Transverse colon (tissue), 4 donors: ENCODE data around the gene SLBP. TPM values are rescaled to one million over a fixed set of nuclear protein-coding genes. Genes with fewer than 3 reads are reported as not detected.

Source experiments
- DNase-seq: peaks from one replicate; pipeline ENCODE4 v3.0.0-alpha.2; 2019
- H3K27ac ChIP-seq, 4 donors: fragments of 200-600 bp; sonication (generic); 2 replicates each; pipeline ENCODE4 v1.5.1; 2016 to 2018; ENCODE audit warnings: inconsistent platforms in 4 of 4
- H3K27me3 ChIP-seq: fragments of 200-600 bp; sonication (generic); 2 replicates; pipeline ENCODE4 v1.5.1; 2017; ENCODE audit warnings: inconsistent platforms
- H3K36me3 ChIP-seq, 4 donors: fragments of 200-600 bp; sonication (generic); 2 replicates each; pipeline ENCODE4 v1.5.1; 2017 to 2019; ENCODE audit warnings: inconsistent platforms in 4 of 4
- H3K4me1 ChIP-seq, 4 donors: fragments of 200-600 bp; sonication (generic); 2 replicates each; pipeline ENCODE4 v1.5.1; 2017 to 2020; ENCODE audit warnings: inconsistent platforms in 4 of 4
- H3K4me3 ChIP-seq, 4 donors: fragments of 200-600 bp; sonication (generic); 1 replicate in 1 of 4; 2 replicates in 3 of 4; pipeline versions ENCODE4 v1.5.1 to v1.6.1; 2017 to 2019; ENCODE audit warnings: inconsistent platforms in 4 of 4
- H3K9me3 ChIP-seq, 2 donors: fragments of 200-600 bp; sonication (generic); 2 replicates each; pipeline ENCODE4 v1.5.1; 2017 to 2019; ENCODE audit warnings: inconsistent platforms in 2 of 2
- CTCF ChIP-seq, 5 experiments: fragments of 200-600 bp in 3 of 5; fragments of 450-650 bp in 2 of 5; sonication (generic) in 3 of 5; IDR thresholded peaks; 1 replicate in 2 of 5; 2 replicates in 3 of 5; pipeline ENCODE4 v1.5.1; 2016 to 2017; ENCODE audit warnings: antibody characterized with exemption in 5 of 5, inconsistent platforms in 3 of 5, mild to moderate bottlenecking in 2 of 5, moderate library complexity in 1 of 5
- EP300 ChIP-seq: sonication (generic); formaldehyde crosslinking; IDR thresholded peaks from one replicate; pipeline ENCODE4 v1.6.1; 2017; ENCODE audit warnings: antibody characterized with exemption, low read depth
- POLR2A ChIP-seq: fragments of 450-650 bp; IDR thresholded peaks from one replicate; pipeline ENCODE4 v1.6.1; 2016; ENCODE audit warnings: antibody characterized with exemption, mild to moderate bottlenecking, moderate library complexity
- POLR2AphosphoS5 ChIP-seq, 3 donors: sonication (generic); formaldehyde crosslinking; IDR thresholded peaks; one replicate each; pipeline ENCODE4 v1.6.1; 2016; ENCODE audit warnings: antibody characterized with exemption in 3 of 3
- WGBS, 2 donors: methylation state at CpG; one replicate each; pipeline ENCODE4 v1.1.5; 2018; ENCODE audit warnings: low coverage in 1 of 2; 5-methylcytosine and 5-hydroxymethylcytosine counted together
- in situ Hi-C, 4 donors: fragments of 200-750 bp; cut with MboI; loops; one replicate each; pipeline versions ENCODE4 v1.15.0 to v1.15.1; 2017; ENCODE audit warnings: low sequenced_read_pairs in 3 of 4, low pct_ligation_motif_present in 1 of 4, low pct_unique_long_range_greater_than_20kb in 1 of 4
- intact Hi-C: fragments of 100-400 bp; cut with DNase I; formaldehyde crosslinking; loops from one replicate; pipeline ENCODE4 v1.15.1; 2023; ENCODE audit warnings: low total_unique reads
- total RNA-seq, 4 donors: library from RNA; depleted of rRNA; stranded (reverse); fragments of >200 nt; gene quantifications; one replicate each; pipeline ENCODE4 v1.1.0, GENCODE V29; 2016

SLBP gene
- total RNA-seq, 4 donors from 2014 or later, result 7.6 to 47.5 (median 31.6) TPM

GRCh38 chr4:1658581-1658980, 53.5 kb downstream of the SLBP start:
- 93% methylated on average over 10 of the region's 12 CpGs; no CpG with 5 or more reads in 1 of the 2 donors for WGBS, 2 donors
- no peak overlapping the region for H3K4me3 ChIP-seq
- H3K4me1 ChIP-seq, result no peaks in the 10 kb centered on the region
- TF ChIP-seq EP300, result no peak
- TF ChIP-seq POLR2AphosphoS5 (IDR thresholded peaks at IDR 0.05), result no peak
- TF ChIP-seq CTCF (IDR thresholded peaks at IDR 0.05), result no peak
- TF ChIP-seq POLR2A, result no peak
- in situ Hi-C loops, result no loop called here
- H3K27ac ChIP-seq, result no peak overlapping the region
- DNase-seq, result no peak
- intact Hi-C loops, result no loop called here
- no peaks in the 10 kb centered on the region for H3K9me3 ChIP-seq
- H3K27me3 ChIP-seq, result no peaks in the 10 kb centered on the region
- H3K36me3 ChIP-seq, result no peaks in the 10 kb centered on the region

GRCh38 chr4:1658146-1658545, 54.0 kb downstream of the SLBP start:
- no peak overlapping the region for H3K4me3 ChIP-seq
- 87 to 89% methylated on average over 6 to 12 of the region's 12 CpGs for WGBS, 2 donors
- DNase-seq, result no peak
- no peaks in the 10 kb centered on the region for H3K9me3 ChIP-seq
- intact Hi-C loops (no loop called here), in situ Hi-C loops (no loop called here)
- H3K27me3 ChIP-seq, result no peaks in the 10 kb centered on the region
- no peak overlapping the region for H3K27ac ChIP-seq
- H3K4me1 ChIP-seq, result no peaks in the 10 kb centered on the region
- no peaks in the 10 kb centered on the region for H3K36me3 ChIP-seq
- TF ChIP-seq POLR2AphosphoS5 (IDR thresholded peaks at IDR 0.05), result no peak
- TF ChIP-seq EP300, result no peak
- no peak for TF ChIP-seq CTCF (IDR thresholded peaks at IDR 0.05)
- TF ChIP-seq POLR2A, result no peak

- no peak for DNase-seq
- Histone ChIP-seq H3K36me3 (no peaks in the 10 kb centered on the region), H3K27me3 (no peaks in the 10 kb centered on the region), H3K4me3 (no peak overlapping the region), H3K27ac (no peak overlapping the region), H3K4me1 (no peaks in the 10 kb centered on the region), H3K9me3 (no peaks in the 10 kb centered on the region)
- in situ Hi-C loops, result no loop called here
- no peak for TF ChIP-seq POLR2AphosphoS5 (IDR thresholded peaks at IDR 0.05)
- no peak for TF ChIP-seq EP300
- intact Hi-C loops, result no loop called here
- 90 to 98% methylated on average over 2 to 15 of the region's 19 CpGs for WGBS, 2 donors
Measured at GRCh38 chr4:1656986-1657385, 55.1 kb downstream of the SLBP start.

- Histone ChIP-seq H3K36me3 (no peaks in the 10 kb centered on the region), H3K9me3 (no peaks in the 10 kb centered on the region), H3K27ac (no peak overlapping the region), H3K27me3 (no peaks in the 10 kb centered on the region), H3K4me1 (no peaks in the 10 kb centered on the region), H3K4me3 (no peak overlapping the region)
- 97% methylated on average over 5 of the region's 5 CpGs; no CpG with 5 or more reads in 1 of the 2 donors for WGBS, 2 donors
- TF ChIP-seq CTCF (IDR thresholded peaks at IDR 0.05) (no peak), EP300 (no peak), POLR2A (no peak), POLR2AphosphoS5 (IDR thresholded peaks at IDR 0.05) (no peak)
- in situ Hi-C loops (no loop called here), intact Hi-C loops (no loop called here)
- DNase-seq, result no peak
Measured at GRCh38 chr4:1656132-1656531, 56.0 kb downstream of the SLBP start.

GRCh38 chr4:1655676-1656075, 56.4 kb downstream of the SLBP start:
- H3K36me3 ChIP-seq, result no peaks in the 10 kb centered on the region
- H3K9me3 ChIP-seq, result no peaks in the 10 kb centered on the region
- DNase-seq, result no peak
- in situ Hi-C loops, result no loop called here
- WGBS, 2 donors, result 91 to 100% methylated on average over 1 to 18 of the region's 18 CpGs
- no peak overlapping the region for H3K4me3 ChIP-seq
- TF ChIP-seq POLR2A, result no peak
- no peak for TF ChIP-seq EP300
- TF ChIP-seq POLR2AphosphoS5 (IDR thresholded peaks at IDR 0.05), result no peak
- TF ChIP-seq CTCF (IDR thresholded peaks at IDR 0.05), result no peak
- no peak overlapping the region for H3K27ac ChIP-seq
- H3K27me3 ChIP-seq, result no peaks in the 10 kb centered on the region
- no peaks in the 10 kb centered on the region for H3K4me1 ChIP-seq
- intact Hi-C loops, result no loop called here
